Suprapubic skin (tissue), 4 donors: ENCODE measurements around the gene COMMD2.

Source experiments
- EP300 ChIP-seq: sonication (generic); formaldehyde crosslinking; IDR thresholded peaks from one replicate; pipeline ENCODE4 v1.6.1; 2017; ENCODE audit warnings: antibody characterized with exemption
- POLR2A ChIP-seq, 2 donors: fragments of 450-650 bp; IDR thresholded peaks; one replicate each; pipeline ENCODE4 v1.6.1; 2017; ENCODE audit warnings: antibody characterized with exemption in 2 of 2, mild to moderate bottlenecking in 2 of 2, moderate library complexity in 2 of 2
- POLR2AphosphoS5 ChIP-seq, 3 donors: sonication (generic); formaldehyde crosslinking; IDR thresholded peaks; one replicate each; pipeline ENCODE4 v1.6.1; 2017; ENCODE audit warnings: antibody characterized with exemption in 3 of 3
- TF ChIP-seq, protein P1 (sequence below), 2 donors: fragments of 200-600 bp in 1 of 2; fragments of 450-650 bp in 1 of 2; sonication (generic) in 1 of 2; IDR thresholded peaks; one replicate each; pipeline ENCODE4 v1.5.1; 2016 to 2019; ENCODE audit warnings: antibody characterized with exemption in 2 of 2, mild to moderate bottlenecking in 1 of 2, moderate library complexity in 1 of 2

DNA sequence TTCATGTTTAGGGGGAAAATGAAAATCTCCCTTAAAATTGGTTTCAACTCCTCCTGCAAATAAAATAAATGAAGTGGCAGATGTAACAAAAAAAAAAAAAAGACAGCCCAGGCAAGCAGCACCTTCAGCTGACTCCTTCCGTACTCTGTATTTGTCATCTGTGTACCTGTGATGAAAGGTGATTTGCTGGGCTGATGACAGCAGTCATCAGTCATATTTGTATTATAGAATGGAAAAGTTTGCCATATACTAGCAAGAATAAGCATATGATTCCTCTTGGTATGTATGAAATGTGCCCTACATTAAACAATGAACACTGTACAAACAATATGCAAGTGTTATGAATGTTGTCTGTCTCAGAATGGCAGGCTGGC lies 50.3 kb downstream of the COMMD2 start:
- TF ChIP-seq, protein P1, sequence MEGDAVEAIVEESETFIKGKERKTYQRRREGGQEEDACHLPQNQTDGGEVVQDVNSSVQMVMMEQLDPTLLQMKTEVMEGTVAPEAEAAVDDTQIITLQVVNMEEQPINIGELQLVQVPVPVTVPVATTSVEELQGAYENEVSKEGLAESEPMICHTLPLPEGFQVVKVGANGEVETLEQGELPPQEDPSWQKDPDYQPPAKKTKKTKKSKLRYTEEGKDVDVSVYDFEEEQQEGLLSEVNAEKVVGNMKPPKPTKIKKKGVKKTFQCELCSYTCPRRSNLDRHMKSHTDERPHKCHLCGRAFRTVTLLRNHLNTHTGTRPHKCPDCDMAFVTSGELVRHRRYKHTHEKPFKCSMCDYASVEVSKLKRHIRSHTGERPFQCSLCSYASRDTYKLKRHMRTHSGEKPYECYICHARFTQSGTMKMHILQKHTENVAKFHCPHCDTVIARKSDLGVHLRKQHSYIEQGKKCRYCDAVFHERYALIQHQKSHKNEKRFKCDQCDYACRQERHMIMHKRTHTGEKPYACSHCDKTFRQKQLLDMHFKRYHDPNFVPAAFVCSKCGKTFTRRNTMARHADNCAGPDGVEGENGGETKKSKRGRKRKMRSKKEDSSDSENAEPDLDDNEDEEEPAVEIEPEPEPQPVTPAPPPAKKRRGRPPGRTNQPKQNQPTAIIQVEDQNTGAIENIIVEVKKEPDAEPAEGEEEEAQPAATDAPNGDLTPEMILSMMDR (IDR thresholded peaks at IDR 0.05) = no peak
- TF ChIP-seq POLR2A (IDR thresholded peaks at IDR 0.05) (no peak), EP300 (no peak), POLR2AphosphoS5 (IDR thresholded peaks at IDR 0.05) (no peak)
